GM10266 (cell line): ENCODE data around the gene PTPRG.

Experiments used
- DNase-seq: peaks from one replicate; pipeline ENCODE4 v3.0.0; 2012; ENCODE audit errors: extremely low spot score
- CTCF ChIP-seq: IDR thresholded peaks from 2 replicates; pipeline ENCODE4 v1.5.1; 2012; ENCODE audit warnings: mild to moderate bottlenecking, low read depth; ENCODE audit not compliant: control insufficient read depth, insufficient read depth; ENCODE audit errors: missing control alignments

PTPRG gene

DNA sequence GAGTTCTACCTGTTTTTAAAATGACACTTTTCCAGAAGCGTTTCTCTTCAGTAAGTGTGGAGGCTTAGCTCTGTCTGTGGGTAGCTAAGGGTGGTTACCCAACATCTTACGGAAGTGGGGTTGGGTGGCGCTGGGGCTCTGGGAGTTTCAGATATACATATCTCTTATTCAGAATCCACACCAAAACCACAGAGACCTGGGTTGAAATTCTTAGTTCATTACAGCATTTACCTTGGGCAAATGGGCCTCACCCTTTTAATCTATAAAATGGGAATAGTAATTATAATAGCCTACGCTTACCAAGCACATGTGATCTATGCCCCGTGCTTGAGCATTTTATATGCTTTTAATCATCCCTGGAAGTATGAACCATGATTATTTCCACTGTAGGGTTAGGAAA is 9.4 kb downstream of the PTPRG start:
- no peak for TF ChIP-seq CTCF
- DNase-seq = no peak

- TF ChIP-seq CTCF = no peak
- DNase-seq = no peak
Measured at GRCh38 chr3:61571516-61572336, 10.4 kb downstream of the PTPRG start.

GRCh38 chr3:61572879-61573278 is 11.5 kb downstream of the PTPRG start:
- no peak for TF ChIP-seq CTCF
- no peak for DNase-seq

DNA sequence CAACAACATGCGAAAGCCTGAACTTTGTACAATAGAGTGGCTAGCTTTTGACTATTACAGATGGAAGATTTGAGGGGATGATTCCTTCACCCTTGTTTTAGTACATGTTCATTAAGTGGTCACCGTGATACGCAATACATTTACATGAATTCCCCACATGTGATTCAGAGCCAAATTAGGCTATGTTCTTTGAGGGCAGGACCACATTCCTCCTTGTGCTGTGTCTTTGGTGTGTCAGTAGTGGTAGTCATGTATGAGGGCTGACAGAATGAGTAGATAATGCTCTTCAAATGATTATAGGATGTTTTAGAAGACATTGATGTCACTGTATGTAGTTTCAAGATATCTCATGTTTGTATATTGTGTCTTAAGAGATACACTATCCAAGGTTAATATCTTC is 12.1 kb downstream of the PTPRG start:
- no peak for DNase-seq
- no peak for TF ChIP-seq CTCF

- DNase-seq = no peak
- no peak for TF ChIP-seq CTCF
Measured at GRCh38 chr3:61574854-61575253, 13.5 kb downstream of the PTPRG start.

GRCh38 chr3:61575893-61576292 is 14.5 kb downstream of the PTPRG start:
- no peak for TF ChIP-seq CTCF
- DNase-seq = no peak

- DNase-seq = no peak
Measured at GRCh38 chr3:61577760-61578159, 16.4 kb downstream of the PTPRG start.

More at GRCh38 chr3:61577760-61578159, 16.4 kb downstream of the PTPRG start:
- no peak for TF ChIP-seq CTCF
